Kidney epithelial cell (primary cell): ENCODE results near the gene AKT3. TPM values are rescaled to one million over a fixed set of nuclear protein-coding genes. Genes with fewer than 3 reads are reported as not detected.

Source experiments
- DNase-seq: peaks from one replicate; pipeline ENCODE4 v3.0.0-alpha.2; 2010; ENCODE audit warnings: low read depth
- H3K27me3 ChIP-seq: 2 replicates; pipeline ENCODE4 v1.6.0; 2011; ENCODE audit warnings: low read length; ENCODE audit not compliant: control insufficient read depth, insufficient read depth
- H3K36me3 ChIP-seq: 2 replicates; pipeline ENCODE4 v1.5.1; 2011; ENCODE audit warnings: low read length; ENCODE audit not compliant: control insufficient read depth, insufficient read depth
- H3K4me3 ChIP-seq: 2 replicates; pipeline ENCODE4 v1.5.1; 2011; ENCODE audit warnings: low read depth, mild to moderate bottlenecking, control low read depth, low read length
- total RNA-seq: library from RNA; depleted of rRNA; stranded (reverse); fragments of >200 nt; gene quantifications from 2 replicates; pipeline ENCODE4 v1.2.3, GENCODE V29; 2015
- TF ChIP-seq, protein P1 (sequence below): IDR thresholded peaks from 2 replicates; pipeline ENCODE4 v1.5.1; 2011; ENCODE audit warnings: mild to moderate bottlenecking, moderate library complexity, low read length, control low read depth, inconsistent platforms; ENCODE audit not compliant: insufficient read depth, poor library complexity, severe bottlenecking

AKT3 gene
- total RNA-seq, 1 donor from 2014 or later: 13.1 TPM

DNA sequence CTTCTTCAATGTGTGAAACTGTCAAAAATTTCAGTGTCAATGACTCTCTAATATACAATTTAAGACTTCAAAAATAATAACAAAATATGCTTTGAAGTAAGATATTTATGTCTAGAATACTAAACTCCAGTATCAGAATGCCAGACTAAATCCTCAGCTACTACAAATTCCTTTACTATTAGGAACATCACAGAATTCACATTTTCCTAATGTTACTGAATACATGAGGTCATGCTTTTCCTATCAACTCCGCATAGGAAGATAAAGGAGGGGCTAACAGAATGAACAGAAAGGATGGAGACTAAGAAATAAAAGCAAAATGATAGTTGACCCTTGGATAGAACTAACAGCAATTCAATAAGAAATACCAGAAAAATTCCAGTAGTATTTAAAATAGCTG, 301.5 kb downstream of the AKT3 start:
- Histone ChIP-seq H3K4me3 (no peak overlapping the region), H3K27me3 (no peaks in the 10 kb centered on the region), H3K36me3 (no peaks in the 10 kb centered on the region)
- no peak for DNase-seq
- TF ChIP-seq, protein P1, sequence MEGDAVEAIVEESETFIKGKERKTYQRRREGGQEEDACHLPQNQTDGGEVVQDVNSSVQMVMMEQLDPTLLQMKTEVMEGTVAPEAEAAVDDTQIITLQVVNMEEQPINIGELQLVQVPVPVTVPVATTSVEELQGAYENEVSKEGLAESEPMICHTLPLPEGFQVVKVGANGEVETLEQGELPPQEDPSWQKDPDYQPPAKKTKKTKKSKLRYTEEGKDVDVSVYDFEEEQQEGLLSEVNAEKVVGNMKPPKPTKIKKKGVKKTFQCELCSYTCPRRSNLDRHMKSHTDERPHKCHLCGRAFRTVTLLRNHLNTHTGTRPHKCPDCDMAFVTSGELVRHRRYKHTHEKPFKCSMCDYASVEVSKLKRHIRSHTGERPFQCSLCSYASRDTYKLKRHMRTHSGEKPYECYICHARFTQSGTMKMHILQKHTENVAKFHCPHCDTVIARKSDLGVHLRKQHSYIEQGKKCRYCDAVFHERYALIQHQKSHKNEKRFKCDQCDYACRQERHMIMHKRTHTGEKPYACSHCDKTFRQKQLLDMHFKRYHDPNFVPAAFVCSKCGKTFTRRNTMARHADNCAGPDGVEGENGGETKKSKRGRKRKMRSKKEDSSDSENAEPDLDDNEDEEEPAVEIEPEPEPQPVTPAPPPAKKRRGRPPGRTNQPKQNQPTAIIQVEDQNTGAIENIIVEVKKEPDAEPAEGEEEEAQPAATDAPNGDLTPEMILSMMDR: no peak

DNA sequence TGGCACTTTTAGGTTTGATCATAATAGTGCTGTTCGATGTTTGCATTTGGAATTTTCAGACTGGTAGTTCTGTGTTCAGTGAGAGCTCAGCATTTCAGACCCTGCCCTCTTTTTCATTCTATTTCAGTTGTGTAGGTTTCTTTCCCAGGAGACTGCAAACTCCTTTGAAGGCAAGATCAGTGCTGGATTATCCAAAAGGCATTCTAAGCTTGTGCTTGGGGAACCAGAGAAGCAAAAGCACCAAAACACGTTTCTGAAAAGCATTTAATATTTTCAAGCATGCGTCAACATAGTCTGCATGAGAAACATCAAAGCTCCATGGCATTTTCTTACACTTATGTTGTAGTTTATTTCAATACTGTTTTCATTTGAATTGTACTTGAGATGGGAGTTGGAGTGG, 302.2 kb downstream of the AKT3 start:
- Histone ChIP-seq H3K36me3 (no peaks in the 10 kb centered on the region), H3K4me3 (no peak overlapping the region), H3K27me3 (no peaks in the 10 kb centered on the region)
- DNase-seq: no peak
- TF ChIP-seq, protein P1: no peak

DNA sequence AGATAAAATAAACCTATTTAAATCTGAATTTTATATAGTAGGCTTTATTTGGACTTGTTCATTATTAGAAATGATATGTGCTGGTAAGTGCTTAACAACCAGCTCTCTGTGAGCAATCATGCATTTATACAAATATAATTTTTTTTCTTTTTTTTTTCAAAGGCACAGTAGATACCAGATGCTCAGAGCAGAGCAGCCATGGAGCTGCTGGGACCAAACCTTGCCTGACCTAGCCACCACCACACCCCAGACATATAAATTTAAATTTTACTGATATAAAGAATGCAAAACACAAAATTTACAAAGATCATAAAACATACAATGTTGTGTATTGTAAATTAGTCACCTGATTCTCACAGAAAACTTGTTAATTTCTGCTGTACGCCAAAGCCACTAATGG, 303.6 kb downstream of the AKT3 start:
- TF ChIP-seq, protein P1: no peak
- no peak for DNase-seq
- H3K4me3 ChIP-seq: no peak overlapping the region
- H3K36me3 ChIP-seq: no peaks in the 10 kb centered on the region
- H3K27me3 ChIP-seq: no peaks in the 10 kb centered on the region

GRCh38 chr1:243543501-243543900, 306.5 kb downstream of the AKT3 start:
- no peaks in the 10 kb centered on the region for H3K27me3 ChIP-seq
- TF ChIP-seq, protein P1: no peak

DNA sequence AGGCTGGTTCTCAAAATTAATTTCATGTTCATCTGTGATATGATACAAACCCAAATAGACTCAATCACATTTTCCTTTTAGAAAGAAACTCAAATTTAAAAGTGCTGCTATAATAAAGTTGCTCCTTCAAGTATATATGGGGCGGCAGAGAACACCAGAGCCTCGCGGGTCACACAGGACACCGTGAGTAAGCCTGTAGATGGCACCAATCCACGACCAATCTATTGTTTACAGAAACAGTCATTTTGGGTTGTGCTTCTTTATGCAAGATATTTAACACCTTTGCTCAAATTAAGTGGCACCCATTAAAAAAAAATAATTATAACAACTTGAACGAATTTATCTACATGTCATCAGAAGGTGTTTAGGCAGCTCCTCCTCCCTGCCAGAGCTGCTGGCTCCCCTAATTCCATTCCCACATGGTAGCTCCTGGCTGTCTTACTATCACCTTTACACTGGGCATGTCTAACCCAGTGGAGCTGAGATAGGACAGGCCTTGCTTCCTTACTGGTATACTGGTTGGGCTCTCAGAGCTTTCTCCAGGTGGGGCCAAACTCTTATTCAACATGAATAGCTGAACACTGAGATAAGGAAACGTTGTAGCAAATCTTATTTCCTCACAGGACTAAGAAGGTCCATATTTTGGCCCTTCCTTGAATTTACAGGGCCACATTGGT, 307.2 kb downstream of the AKT3 start:
- DNase-seq: no peak
- Histone ChIP-seq H3K36me3 (no peaks in the 10 kb centered on the region), H3K4me3 (no peak overlapping the region), H3K27me3 (no peaks in the 10 kb centered on the region)
- TF ChIP-seq, protein P1: no peak

More at GRCh38 chr1:243543501-243543900, 306.5 kb downstream of the AKT3 start:
- H3K36me3 ChIP-seq: no peaks in the 10 kb centered on the region
- no peak for DNase-seq
- H3K4me3 ChIP-seq: no peak overlapping the region

- H3K27me3 ChIP-seq: no peaks in the 10 kb centered on the region
- DNase-seq: no peak
- H3K36me3 ChIP-seq: no peaks in the 10 kb centered on the region
- no peak overlapping the region for H3K4me3 ChIP-seq
- TF ChIP-seq, protein P1: no peak
These were observed 310.4 kb downstream of the AKT3 start for GRCh38 chr1:243539636-243540035.
